Smooth muscle cell (in vitro differentiated cells): Measurements from ENCODE around the gene SETBP1. TPM values are rescaled to one million over a fixed set of nuclear protein-coding genes. Genes with fewer than 3 reads are reported as not detected.

Source experiments
- DNase-seq: peaks from one replicate; lab custom pipeline; 2025; ENCODE audit not compliant: unreplicated experiment; lab: John Stamatoyannopoulos, UW
- H2AFZ ChIP-seq: fragments of 200-600 bp; sonication (generic); 2 replicates; pipeline ENCODE4 v1.6.0; 2016; ENCODE audit warnings: antibody characterized with exemption, low read depth, mild to moderate bottlenecking
- H3F3A ChIP-seq: fragments of 200-600 bp; sonication (generic); 2 replicates; pipeline ENCODE4 v1.6.0; 2017; ENCODE audit warnings: antibody characterized with exemption, low read depth
- H3K27ac ChIP-seq: fragments of 200-600 bp; sonication (generic); 2 replicates; pipeline ENCODE4 v1.5.1; 2016; ENCODE audit warnings: low read depth, mild to moderate bottlenecking
- H3K27me3 ChIP-seq: fragments of 200-600 bp; sonication (generic); 2 replicates; pipeline ENCODE4 v1.6.1; 2016; ENCODE audit warnings: low read depth, mild to moderate bottlenecking
- H3K36me3 ChIP-seq: fragments of 200-600 bp; sonication (generic); 2 replicates; pipeline ENCODE4 v1.5.1; 2016; ENCODE audit warnings: low read depth
- H3K4me1 ChIP-seq: fragments of 200-600 bp; sonication (generic); 2 replicates; pipeline ENCODE4 v1.5.1; 2016; ENCODE audit warnings: low read depth
- H3K4me2 ChIP-seq: fragments of 200-600 bp; sonication (generic); 2 replicates; pipeline ENCODE4 v1.6.0; 2016; ENCODE audit warnings: mild to moderate bottlenecking
- H3K4me3 ChIP-seq: fragments of 200-600 bp; sonication (generic); 2 replicates; pipeline ENCODE4 v1.5.1; 2016; ENCODE audit warnings: mild to moderate bottlenecking
- H3K79me2 ChIP-seq: fragments of 200-600 bp; sonication (generic); 2 replicates; pipeline ENCODE4 v1.6.0; 2016; ENCODE audit warnings: low read depth, mild to moderate bottlenecking
- H3K9ac ChIP-seq: fragments of 200-600 bp; sonication (generic); 2 replicates; pipeline ENCODE4 v1.6.0; 2016; ENCODE audit warnings: low read depth
- H3K9me3 ChIP-seq: fragments of 200-600 bp; sonication (generic); replicated peaks from 2 replicates; pipeline ENCODE4 v1.5.1; 2016; ENCODE audit warnings: low read depth
- H4K20me1 ChIP-seq: fragments of 200-600 bp; sonication (generic); 2 replicates; pipeline ENCODE4 v1.6.0; 2016; ENCODE audit warnings: low read depth
- whole genome bisulfite sequencing: methylation state at CpG from one replicate; pipeline ENCODE4 v1.1.7; 2016; ENCODE audit warnings: low lambda C conversion rate; 5-methylcytosine and 5-hydroxymethylcytosine counted together
- polyA plus RNA-seq: library from polyadenylated mRNA; unstranded; fragments of >200 nt; fragmentation: Nextera tagmentation; extraction: Ambion mirVana; gene quantifications from 2 replicates; pipeline ENCODE4 v1.2.1, GENCODE V29; 2016
- total RNA-seq: library from RNA; depleted of rRNA; stranded (reverse); fragments of >200 nt; gene quantifications from 2 replicates; pipeline ENCODE4 v1.2.3, GENCODE V29; 2014
- TF ChIP-seq, protein P1 (sequence below): fragments of 200-600 bp; sonication (generic); IDR thresholded peaks from 2 replicates; pipeline ENCODE4 v1.5.1; 2017; ENCODE audit warnings: borderline replicate concordance, mild to moderate bottlenecking, antibody characterized with exemption; ENCODE audit not compliant: insufficient read depth, poor library complexity, severe bottlenecking

The SETBP1 gene
- total and polyA plus RNA-seq, 2 experiments from 2014 or later = 6.1 to 17.7 TPM

DNA sequence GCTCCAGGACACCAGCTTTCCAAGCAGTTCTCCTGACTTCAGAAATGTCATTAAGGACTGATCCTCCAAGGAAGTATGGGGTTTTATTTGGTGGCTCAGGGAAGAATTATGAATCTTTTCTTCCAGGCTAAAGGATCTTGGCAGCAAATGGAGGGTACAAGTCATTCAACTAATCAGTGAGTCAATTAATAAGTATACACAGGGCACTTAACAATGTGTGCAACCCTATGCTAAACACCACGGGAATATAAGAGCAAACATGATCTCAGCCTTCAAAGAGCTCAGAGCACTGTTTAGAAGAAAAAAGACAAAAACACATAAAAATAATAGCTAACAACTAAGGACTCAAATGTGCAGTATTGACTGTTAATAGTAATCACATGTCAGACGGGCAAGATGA lies 234.5 kb downstream of the SETBP1 start:
- Histone ChIP-seq H3K36me3 (no peaks in the 10 kb centered on the region), H3K4me3 (no peak overlapping the region), H3K4me2 (no peak overlapping the region), H3K9ac (no peak overlapping the region), H3F3A (peaks cover 6% of the 10 kb centered on the region), H4K20me1 (peaks cover 35% of the 10 kb centered on the region), H3K9me3 (no peaks in the 10 kb centered on the region), H3K4me1 (peaks cover 3% of the 10 kb centered on the region), H2AFZ (no peak overlapping the region), H3K27ac (no peak overlapping the region), H3K79me2 (peaks cover 12% of the 10 kb centered on the region), H3K27me3 (no peaks in the 10 kb centered on the region)
- 76% methylated on average over 2 of the region's 2 CpGs for WGBS
- TF ChIP-seq, protein P1, sequence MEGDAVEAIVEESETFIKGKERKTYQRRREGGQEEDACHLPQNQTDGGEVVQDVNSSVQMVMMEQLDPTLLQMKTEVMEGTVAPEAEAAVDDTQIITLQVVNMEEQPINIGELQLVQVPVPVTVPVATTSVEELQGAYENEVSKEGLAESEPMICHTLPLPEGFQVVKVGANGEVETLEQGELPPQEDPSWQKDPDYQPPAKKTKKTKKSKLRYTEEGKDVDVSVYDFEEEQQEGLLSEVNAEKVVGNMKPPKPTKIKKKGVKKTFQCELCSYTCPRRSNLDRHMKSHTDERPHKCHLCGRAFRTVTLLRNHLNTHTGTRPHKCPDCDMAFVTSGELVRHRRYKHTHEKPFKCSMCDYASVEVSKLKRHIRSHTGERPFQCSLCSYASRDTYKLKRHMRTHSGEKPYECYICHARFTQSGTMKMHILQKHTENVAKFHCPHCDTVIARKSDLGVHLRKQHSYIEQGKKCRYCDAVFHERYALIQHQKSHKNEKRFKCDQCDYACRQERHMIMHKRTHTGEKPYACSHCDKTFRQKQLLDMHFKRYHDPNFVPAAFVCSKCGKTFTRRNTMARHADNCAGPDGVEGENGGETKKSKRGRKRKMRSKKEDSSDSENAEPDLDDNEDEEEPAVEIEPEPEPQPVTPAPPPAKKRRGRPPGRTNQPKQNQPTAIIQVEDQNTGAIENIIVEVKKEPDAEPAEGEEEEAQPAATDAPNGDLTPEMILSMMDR = no peak
- no peak for DNase-seq

DNA sequence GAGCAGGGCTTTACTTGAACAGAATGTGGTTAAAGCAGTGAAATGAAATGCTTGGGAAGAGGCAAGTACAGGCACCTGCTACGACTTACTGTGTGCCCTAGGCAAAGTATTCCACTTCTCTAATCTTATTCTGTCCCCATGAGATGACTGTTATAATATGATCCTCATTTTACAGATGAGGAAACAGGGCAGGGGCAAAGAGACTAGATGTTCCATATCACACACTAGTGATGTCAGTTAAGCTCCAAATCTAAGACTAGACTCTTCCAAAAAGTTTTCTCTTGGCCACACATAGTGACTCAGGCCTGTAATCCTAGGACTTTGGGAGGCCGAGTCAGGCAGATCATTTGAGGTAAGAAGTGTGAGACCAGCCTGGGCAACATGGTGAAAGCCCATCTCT lies 235.0 kb downstream of the SETBP1 start:
- H3K4me2 ChIP-seq = no peak overlapping the region
- no peak for DNase-seq

DNA sequence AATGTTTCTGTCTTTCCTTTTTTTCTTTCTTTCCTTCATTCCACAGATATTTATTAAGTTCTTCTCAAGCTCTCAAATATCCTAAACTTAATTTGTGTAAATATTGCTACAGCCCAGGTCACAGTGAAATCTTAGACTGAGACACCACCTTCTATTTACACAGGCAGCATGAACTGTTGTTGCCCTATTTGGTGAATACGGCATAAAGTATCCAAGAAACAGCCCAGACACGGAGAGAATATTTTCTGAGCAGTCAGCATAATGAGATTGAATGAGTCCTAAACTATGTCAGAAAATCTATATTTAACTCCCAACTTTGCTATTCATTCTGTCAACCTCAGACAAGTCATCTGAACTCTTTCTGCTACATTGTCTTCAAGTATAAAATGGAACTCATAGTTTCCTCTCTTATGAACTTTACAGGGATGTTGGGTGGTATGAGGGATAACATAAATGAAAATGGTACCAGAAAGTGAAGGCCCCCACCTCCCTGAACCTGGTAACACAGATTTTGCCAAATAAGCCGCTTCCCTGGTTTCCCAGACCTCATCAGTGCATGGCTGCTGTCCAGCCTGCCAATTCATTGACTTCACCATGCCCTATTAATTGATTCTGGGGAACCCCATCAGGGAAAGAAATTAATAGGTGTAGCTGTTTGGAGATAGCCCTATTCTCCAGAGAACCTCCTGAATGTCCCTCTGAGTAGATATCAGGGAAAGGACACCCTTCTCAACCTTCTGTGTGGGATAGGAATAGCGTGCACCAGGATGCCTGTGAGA lies 235.9 kb downstream of the SETBP1 start:
- H3K4me1 ChIP-seq = peaks cover 3% of the 10 kb centered on the region
- no peak for DNase-seq
- no peaks in the 10 kb centered on the region for H3K36me3 ChIP-seq
- peaks cover 49% of the 10 kb centered on the region for H4K20me1 ChIP-seq
- WGBS = 73% methylated on average over 4 of the region's 4 CpGs
- peak overlapping the region; percentile 65 for H3K4me2 ChIP-seq
- no peak overlapping the region for H3K4me3 ChIP-seq
- TF ChIP-seq, protein P1 = no peak
- H3F3A ChIP-seq = peaks cover 6% of the 10 kb centered on the region
- no peak overlapping the region for H3K9ac ChIP-seq
- H3K79me2 ChIP-seq = peaks cover 18% of the 10 kb centered on the region
- no peak overlapping the region for H3K27ac ChIP-seq
- no peak overlapping the region for H2AFZ ChIP-seq
- H3K27me3 ChIP-seq = no peaks in the 10 kb centered on the region
- H3K9me3 ChIP-seq = no peaks in the 10 kb centered on the region

More for the DNA sequence above, 235.0 kb downstream of the SETBP1 start:
- H3K27ac ChIP-seq = no peak overlapping the region
- no peaks in the 10 kb centered on the region for H3K36me3 ChIP-seq
- WGBS = 53% methylated on average over 2 of the region's 2 CpGs
- peaks cover 3% of the 10 kb centered on the region for H3K4me1 ChIP-seq
- peaks cover 40% of the 10 kb centered on the region for H4K20me1 ChIP-seq
- no peaks in the 10 kb centered on the region for H3K27me3 ChIP-seq
- H3K79me2 ChIP-seq = peaks cover 13% of the 10 kb centered on the region
- H3K9ac ChIP-seq = no peak overlapping the region
- TF ChIP-seq, protein P1 = no peak
- H3F3A ChIP-seq = peaks cover 6% of the 10 kb centered on the region
- H3K4me3 ChIP-seq = no peak overlapping the region
- H3K9me3 ChIP-seq = no peaks in the 10 kb centered on the region
- no peak overlapping the region for H2AFZ ChIP-seq
